AML-193 (cell line): ENCODE data around the gene ABCC8.

Source experiments
- DNase-seq, 2 experiments: peaks; one replicate each; lab custom pipeline; 2025; lab: John Stamatoyannopoulos, UW

ABCC8 gene

GRCh38 chr11:17476317-17477083 is at the start of gene ABCC8:
Gene ABCC8 (minus strand): TSS chr11:17476845. CDS start chr11:17476776, 69 bp downstream.
- DNase-seq = no peak

GRCh38 chr11:17526326-17526725 is 49.7 kb upstream of the ABCC8 start:
- no peak for DNase-seq

DNA sequence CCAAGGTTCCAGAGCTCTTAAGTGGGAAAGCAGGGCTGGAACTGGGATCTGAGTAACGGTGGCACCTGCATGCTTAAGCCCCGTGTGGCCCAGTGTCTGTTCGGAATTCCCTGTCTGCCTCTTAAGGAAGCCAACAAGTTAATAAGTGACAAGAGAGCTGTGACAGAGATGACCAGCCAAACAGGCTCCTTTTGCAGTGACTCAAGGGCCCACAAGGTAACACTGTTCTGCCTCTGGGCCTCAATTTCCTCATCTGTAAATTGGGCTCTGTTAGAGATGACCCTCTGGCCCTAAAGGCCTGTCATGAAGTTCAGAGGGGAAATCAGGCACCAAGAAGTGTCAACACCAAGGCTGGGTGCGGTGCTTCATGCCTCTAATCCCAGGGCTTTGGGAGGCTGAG is 48.9 kb upstream of the ABCC8 start:
- no peak for DNase-seq

DNA sequence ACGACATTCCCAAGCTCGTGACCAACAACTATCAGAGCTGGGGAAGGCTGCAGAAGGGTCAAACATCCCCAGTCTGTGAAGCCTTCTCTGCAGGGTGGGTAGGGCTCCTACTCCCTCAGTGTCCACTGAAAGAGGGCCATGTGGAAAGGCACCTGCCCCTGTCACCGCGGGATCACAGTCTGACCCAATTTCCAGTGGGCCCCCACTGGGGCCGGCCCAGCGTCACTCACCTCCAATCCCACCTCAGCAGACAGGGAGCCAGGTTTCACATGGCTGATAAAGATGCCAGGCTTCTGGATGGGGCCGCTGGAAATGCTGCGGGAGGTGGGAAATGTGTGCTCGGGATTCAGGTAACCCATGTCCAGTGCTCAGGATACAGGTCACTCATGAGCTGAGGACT is 47.6 kb upstream of the ABCC8 start:
- no peak for DNase-seq

DNA sequence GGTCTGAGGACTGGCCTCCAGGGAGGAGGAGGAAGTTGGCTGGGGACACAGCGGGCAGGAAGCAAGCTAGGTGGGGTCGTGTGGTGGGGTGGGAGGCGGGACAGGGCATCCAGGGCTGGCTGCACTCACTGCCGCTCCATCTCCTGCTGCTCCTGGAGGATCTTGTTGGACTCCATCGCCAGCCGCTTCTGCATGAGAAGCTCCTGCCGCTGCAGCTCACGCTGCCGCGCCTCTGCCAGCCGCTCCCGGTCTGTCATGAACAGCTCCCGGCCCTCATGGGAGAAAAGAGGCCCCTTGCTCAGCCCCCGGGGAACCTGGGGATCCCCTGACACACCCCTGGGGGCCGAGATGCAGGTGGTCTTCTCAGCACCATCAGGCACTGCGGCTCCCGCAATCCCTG is 46.0 kb upstream of the ABCC8 start:
- DNase-seq = no peak

GRCh38 chr11:17521106-17521900 is 44.7 kb upstream of the ABCC8 start:
- no peak for DNase-seq

DNA sequence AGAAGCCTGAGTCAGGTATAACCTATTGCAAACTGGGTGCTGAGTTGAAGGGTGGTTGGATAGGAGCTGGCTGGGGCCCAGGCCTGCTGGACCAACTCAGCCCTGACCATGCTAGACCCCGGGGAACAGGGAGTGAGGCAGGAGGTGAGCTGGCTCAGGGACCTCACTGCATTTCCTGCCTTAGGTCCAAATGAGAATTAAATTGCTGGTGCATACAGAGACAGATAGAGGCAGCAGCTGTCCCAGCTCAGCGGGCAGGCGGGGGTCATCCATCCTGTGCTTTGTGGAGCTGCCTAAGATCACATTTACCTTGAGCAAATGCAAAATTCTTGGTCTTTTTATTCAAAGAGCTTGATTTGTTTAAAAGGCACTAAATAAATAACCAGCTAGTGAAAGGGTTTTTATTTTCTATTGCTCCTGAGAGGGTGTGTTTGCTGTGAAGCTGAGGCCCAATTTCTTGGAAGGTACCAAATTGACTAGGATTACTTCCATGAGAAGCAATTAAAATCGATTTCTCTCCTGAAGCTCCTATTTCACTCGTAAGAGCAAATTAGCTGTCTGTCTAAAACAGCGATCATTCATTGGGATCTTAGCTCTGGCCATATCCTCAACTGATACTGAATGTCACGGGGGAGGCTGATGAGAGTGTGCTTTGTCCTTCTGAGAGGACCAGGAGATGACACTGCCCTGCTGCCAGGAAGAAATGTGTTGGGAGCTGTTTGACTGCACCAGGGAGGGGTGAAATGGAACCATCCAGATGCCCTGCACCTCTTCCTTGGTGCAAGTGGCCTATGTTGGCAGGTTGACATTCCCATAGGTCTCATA is 42.6 kb upstream of the ABCC8 start:
- no peak for DNase-seq

GRCh38 chr11:17518366-17518765 is 41.7 kb upstream of the ABCC8 start:
- DNase-seq = no peak

DNA sequence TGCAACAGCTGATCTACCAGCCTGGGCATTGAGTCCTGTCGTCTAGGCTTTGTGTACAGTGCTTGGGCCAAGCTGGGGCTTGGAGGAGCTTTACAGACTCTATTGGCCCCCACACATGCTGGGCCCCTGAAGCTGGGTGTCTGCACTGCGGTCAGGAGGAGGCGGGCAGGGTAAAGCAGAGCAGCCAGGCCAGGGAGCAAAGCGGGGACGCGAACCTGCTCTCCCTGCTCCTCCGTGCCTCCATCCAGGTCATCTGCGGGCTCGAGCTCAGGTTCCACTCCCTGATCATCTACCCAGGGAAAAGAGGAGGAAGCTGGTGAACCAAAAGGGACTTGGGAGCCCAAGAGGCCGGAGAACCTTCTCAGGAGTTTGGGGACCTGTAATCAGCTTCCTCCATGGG is 40.5 kb upstream of the ABCC8 start:
- no peak for DNase-seq

- no peak for DNase-seq
Observed at GRCh38 chr11:17516551-17517150, 40.0 kb upstream of the ABCC8 start.

- no peak for DNase-seq
Observed at GRCh38 chr11:17515443-17516176, 39.0 kb upstream of the ABCC8 start.

DNA sequence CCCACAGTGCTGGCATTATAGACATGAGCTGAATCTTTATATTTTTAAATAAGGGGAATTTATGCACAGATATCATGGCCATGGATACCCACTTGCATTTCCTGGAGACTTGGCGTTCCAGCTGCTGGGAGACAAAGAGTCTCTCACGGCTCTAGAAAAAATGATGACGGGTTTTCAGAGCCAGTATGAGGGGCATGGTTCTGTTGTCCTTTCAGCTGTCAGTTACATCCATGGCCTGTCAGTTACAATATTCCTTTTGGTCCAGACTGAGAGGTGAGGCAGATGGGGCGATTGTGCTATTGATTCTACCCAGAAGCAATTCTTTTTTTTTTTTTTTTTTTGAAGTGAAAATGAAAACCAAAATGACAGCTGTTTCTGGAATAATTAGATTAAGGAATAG is 37.8 kb upstream of the ABCC8 start:
- DNase-seq = no peak

GRCh38 chr11:17513853-17514252 is 37.2 kb upstream of the ABCC8 start:
- DNase-seq = no peak

DNA sequence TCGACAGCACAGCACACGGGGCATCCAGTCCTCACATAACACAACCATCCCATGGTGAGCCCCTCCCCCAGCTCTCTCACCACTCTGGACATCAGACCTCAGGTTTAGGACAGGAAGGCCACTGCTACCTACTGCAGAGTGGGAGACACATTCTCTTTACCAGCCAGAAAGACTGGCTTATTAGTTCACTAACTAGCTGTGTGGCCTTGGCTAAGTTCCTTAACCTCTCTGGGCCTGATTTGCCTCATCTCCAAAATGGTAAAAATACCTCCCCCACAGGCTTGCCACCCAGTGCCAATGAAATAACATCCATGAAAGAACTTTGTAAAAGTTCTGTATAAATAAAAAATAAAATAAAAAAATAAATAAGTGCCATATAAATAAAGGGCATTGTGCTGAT is 35.5 kb upstream of the ABCC8 start:
- no peak for DNase-seq

DNA sequence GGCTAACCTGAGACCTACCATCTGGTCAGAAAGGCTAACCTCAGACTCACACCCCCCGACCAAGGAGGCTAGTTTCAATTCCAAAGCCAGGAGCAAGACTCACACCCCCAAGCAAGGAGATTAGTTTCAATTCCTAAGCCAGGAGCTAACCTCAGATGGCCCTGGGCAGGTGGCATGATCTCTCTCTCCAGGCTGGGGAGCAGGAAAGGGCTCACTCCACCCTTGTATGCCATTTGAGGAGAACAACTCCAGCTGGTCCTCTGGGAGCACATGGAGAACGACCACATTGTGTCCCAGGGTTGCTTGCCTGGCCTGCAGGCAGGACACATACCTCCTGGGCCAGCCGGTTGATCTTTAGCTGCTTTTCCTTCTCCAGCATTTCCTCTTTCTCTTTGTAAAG is 34.9 kb upstream of the ABCC8 start:
- no peak for DNase-seq

- DNase-seq = no peak
Observed at GRCh38 chr11:17510507-17511206, 34.0 kb upstream of the ABCC8 start.

GRCh38 chr11:17508791-17509190 is 32.1 kb upstream of the ABCC8 start:
- DNase-seq = no peak

- no peak for DNase-seq
Observed at GRCh38 chr11:17508306-17508705, 31.7 kb upstream of the ABCC8 start.

DNA sequence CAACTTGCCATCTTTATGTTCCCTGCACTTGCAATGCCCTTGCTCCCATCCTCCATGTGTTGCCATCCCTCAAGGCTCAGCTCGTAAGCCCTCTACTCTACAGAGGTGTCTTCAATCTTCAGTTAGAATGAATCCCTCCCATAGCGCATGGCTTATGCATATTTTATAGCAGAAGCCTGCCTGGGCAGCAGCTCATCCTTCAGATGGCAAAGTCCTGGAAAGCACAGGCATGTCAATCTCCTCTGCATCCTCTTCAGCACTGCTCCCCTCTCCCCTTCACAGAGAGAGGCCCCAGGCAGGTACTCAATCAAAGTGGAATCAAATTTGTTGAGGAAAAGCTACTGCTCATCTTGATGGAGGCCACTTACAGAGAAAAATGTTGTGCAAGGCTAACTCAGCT is 31.1 kb upstream of the ABCC8 start:
- DNase-seq = no peak

GRCh38 chr11:17506942-17507341 is 30.3 kb upstream of the ABCC8 start:
- DNase-seq = no peak

- DNase-seq = no peak
Observed at GRCh38 chr11:17506314-17506713, 29.7 kb upstream of the ABCC8 start.
